Measurements from ENCODE around the gene TRIM56.

TRIM56 gene

GRCh38 chr7:101137651-101138212 is 52.5 kb downstream of the TRIM56 start:
- DNase-seq = no peak

- peak; percentile 95 for DNase-seq
Observed at GRCh38 chr7:101138213-101138870, 53.1 kb downstream of the TRIM56 start.

- DNase-seq = no peak
Observed at GRCh38 chr7:101140339-101140699, 55.0 kb downstream of the TRIM56 start.

GRCh38 chr7:101140746-101141382 is 55.6 kb downstream of the TRIM56 start:
- no peak for DNase-seq

All from inflammatory macrophage treated with lipopolysaccharide for 4 hours (primary cell).